RWPE2 (cell line): Measurements from ENCODE around the gene PHF12.
"Not testable (repeated sequence)": the region's sequence is repeated elsewhere in the genome, so short reads cannot be mapped to it uniquely, and the experiment has no call there.

Experiments
- ATAC-seq: fragments of 200-7000 bp; cut with Tn5 transposase; 3 replicates; pipeline ENCODE4 v1.9.1; 2021; ENCODE audit warnings: low read depth
- DNase-seq: peaks from one replicate; pipeline ENCODE4 v3.0.0-alpha.2; 2020; ENCODE audit warnings: low spot score
- H3K27ac ChIP-seq: fragments of 450-650 bp; 2 replicates; pipeline ENCODE4 v1.5.1; 2017; ENCODE audit warnings: mild to moderate bottlenecking; ENCODE audit not compliant: poor library complexity, severe bottlenecking
- H3K27me3 ChIP-seq: fragments of 250-450 bp; sonication (Bioruptor Pico); 2 replicates; pipeline ENCODE4 v1.5.1; 2021; ENCODE audit warnings: mild to moderate bottlenecking, moderate library complexity; ENCODE audit not compliant: insufficient read depth, poor library complexity, severe bottlenecking
- H3K36me3 ChIP-seq: fragments of 250-450 bp; sonication (Bioruptor Pico); 2 replicates; pipeline ENCODE4 v1.5.1; 2020; ENCODE audit warnings: low read depth, mild to moderate bottlenecking, moderate library complexity
- H3K4me1 ChIP-seq: fragments of 250-450 bp; sonication (Bioruptor Pico); 2 replicates; pipeline ENCODE4 v1.5.1; 2021; ENCODE audit warnings: mild to moderate bottlenecking, moderate library complexity; ENCODE audit not compliant: insufficient read depth, poor library complexity, severe bottlenecking
- H3K4me3 ChIP-seq: fragments of 250-450 bp; sonication (Bioruptor Pico); 2 replicates; pipeline ENCODE4 v1.5.1; 2021; ENCODE audit warnings: mild to moderate bottlenecking, moderate library complexity; ENCODE audit not compliant: severe bottlenecking
- H3K9me3 ChIP-seq: fragments of 250-450 bp; sonication (Bioruptor Pico); 2 replicates; pipeline ENCODE4 v1.5.1; 2021; ENCODE audit warnings: mild to moderate bottlenecking, moderate library complexity; ENCODE audit not compliant: severe bottlenecking
- CTCF ChIP-seq: fragments of 450-650 bp; IDR thresholded peaks from one replicate; pipeline ENCODE4 v1.5.1; 2017; ENCODE audit warnings: mild to moderate bottlenecking, moderate library complexity; ENCODE audit not compliant: poor library complexity, severe bottlenecking

PHF12 gene

GRCh38 chr17:28895794-28896447 is 55.4 kb downstream of the PHF12 start:
- ATAC-seq = no peak
- TF ChIP-seq CTCF = no peak
- H3K9me3 ChIP-seq = no peaks in the 10 kb centered on the region
- no peaks in the 10 kb centered on the region for H3K27me3 ChIP-seq
- H3K27ac ChIP-seq = peak overlapping the region; percentile 88
- peaks cover 24% of the 10 kb centered on the region for H3K4me1 ChIP-seq
- DNase-seq = no peak
- 0 out of 2 replicates have a peak, but pooled peaks cover 17% of the 10 kb centered on the region for H3K36me3 ChIP-seq
- peak overlapping the region; percentile 53 for H3K4me3 ChIP-seq

- H3K4me3 ChIP-seq, DNase-seq, ATAC-seq, H3K27me3 ChIP-seq, H3K9me3 ChIP-seq: not testable (repeated sequence)
- H3K27ac ChIP-seq = peak overlapping the region; percentile 70
- 0 out of 2 replicates have a peak, but pooled peaks cover 17% of the 10 kb centered on the region for H3K36me3 ChIP-seq
- H3K4me1 ChIP-seq = peaks cover 24% of the 10 kb centered on the region
These were observed 57.8 kb downstream of the PHF12 start for GRCh38 chr17:28893248-28894183.

- peaks cover 24% of the 10 kb centered on the region for H3K4me1 ChIP-seq
- no peak for DNase-seq
- H3K36me3 ChIP-seq = 0 out of 2 replicates have a peak, but pooled peaks cover 17% of the 10 kb centered on the region
- no peak for TF ChIP-seq CTCF
- no peak overlapping the region for H3K4me3 ChIP-seq
- H3K9me3 ChIP-seq = no peaks in the 10 kb centered on the region
- no peak for ATAC-seq
- no peak overlapping the region for H3K27ac ChIP-seq
- H3K27me3 ChIP-seq = no peaks in the 10 kb centered on the region
These were observed 59.3 kb downstream of the PHF12 start for GRCh38 chr17:28892024-28892423.

GRCh38 chr17:28891201-28891600 is 60.1 kb downstream of the PHF12 start:
- no peaks in the 10 kb centered on the region for H3K9me3 ChIP-seq
- H3K4me3 ChIP-seq = no peak overlapping the region
- no peaks in the 10 kb centered on the region for H3K27me3 ChIP-seq
- TF ChIP-seq CTCF = no peak
- ATAC-seq (no peak), DNase-seq (no peak)
- no peak overlapping the region for H3K27ac ChIP-seq
- 0 out of 2 replicates have a peak, but pooled peaks cover 17% of the 10 kb centered on the region for H3K36me3 ChIP-seq
- peaks cover 22% of the 10 kb centered on the region for H3K4me1 ChIP-seq

GRCh38 chr17:28889996-28890395 is 61.3 kb downstream of the PHF12 start:
- TF ChIP-seq CTCF = no peak
- DNase-seq (no peak), ATAC-seq (no peak)
- no peaks in the 10 kb centered on the region for H3K27me3 ChIP-seq
- H3K4me3 ChIP-seq = no peak overlapping the region
- peaks cover 16% of the 10 kb centered on the region for H3K4me1 ChIP-seq
- H3K9me3 ChIP-seq = no peaks in the 10 kb centered on the region
- H3K36me3 ChIP-seq = 0 out of 2 replicates have a peak, but pooled peaks cover 13% of the 10 kb centered on the region
- H3K27ac ChIP-seq = no peak overlapping the region
